DOHH2 (cell line): ENCODE results near the gene NR2F1-AS1.
"Not testable (repeated sequence)": the region's sequence is repeated elsewhere in the genome, so short reads cannot be mapped to it uniquely, and the experiment has no call there.

Experiments
- H3F3A ChIP-seq: fragments of 200-600 bp; sonication (generic), shearing (Covaris generic); 2 replicates; pipeline ENCODE4 v1.6.0; 2016; ENCODE audit warnings: antibody characterized with exemption, mild to moderate bottlenecking; ENCODE audit not compliant: control insufficient read depth, insufficient read depth
- H3K27ac ChIP-seq: fragments of 200-600 bp; sonication (generic); 2 replicates; pipeline ENCODE4 v1.5.1; 2014; ENCODE audit warnings: low read depth, mild to moderate bottlenecking, low read length, moderate library complexity
- H3K27me3 ChIP-seq: fragments of 200-600 bp; sonication (generic); 2 replicates; pipeline ENCODE4 v1.6.1; 2014; ENCODE audit warnings: mild to moderate bottlenecking, low read length, mixed read lengths; ENCODE audit not compliant: control insufficient read depth
- H3K36me3 ChIP-seq: fragments of 200-600 bp; sonication (generic); 2 replicates; pipeline ENCODE4 v1.6.1; 2014; ENCODE audit warnings: mild to moderate bottlenecking, low read length, moderate library complexity, mixed read lengths; ENCODE audit not compliant: control insufficient read depth
- H3K4me1 ChIP-seq: fragments of 200-600 bp; sonication (generic); 2 replicates; pipeline ENCODE4 v1.6.1; 2014; ENCODE audit warnings: mild to moderate bottlenecking, low read length, mixed read lengths; ENCODE audit not compliant: control insufficient read depth
- H3K4me2 ChIP-seq: fragments of 200-600 bp; sonication (generic); 2 replicates; pipeline ENCODE4 v1.6.0; 2014; ENCODE audit warnings: mild to moderate bottlenecking, low read length, moderate library complexity
- H3K4me3 ChIP-seq: fragments of 200-600 bp; sonication (generic); 2 replicates; pipeline ENCODE4 v1.5.1; 2014; ENCODE audit warnings: mild to moderate bottlenecking, low read length, mixed read lengths
- H3K79me2 ChIP-seq: fragments of 200-600 bp; sonication (generic); 2 replicates; pipeline ENCODE4 v1.6.1; 2014; ENCODE audit warnings: mild to moderate bottlenecking, low read length, mixed read lengths; ENCODE audit not compliant: control insufficient read depth
- H3K9me2 ChIP-seq: fragments of 200-600 bp; sonication (generic); replicated peaks from 2 replicates; pipeline ENCODE4 v1.6.1; 2014; ENCODE audit warnings: mild to moderate bottlenecking, low read length, mixed read lengths; ENCODE audit not compliant: control insufficient read depth
- H3K9me3 ChIP-seq: fragments of 200-600 bp; sonication (generic); 2 replicates; pipeline ENCODE4 v1.6.1; 2014; ENCODE audit warnings: antibody characterized with exemption, low read length, mixed read lengths; ENCODE audit not compliant: control insufficient read depth, insufficient read depth
- H4K20me1 ChIP-seq: fragments of 200-600 bp; sonication (generic); 2 replicates; pipeline ENCODE4 v1.6.0; 2014; ENCODE audit warnings: low read depth, mild to moderate bottlenecking, antibody characterized with exemption, low read length, moderate library complexity; ENCODE audit not compliant: control insufficient read depth, insufficient read depth
- CTCF ChIP-seq: fragments of 200-600 bp; sonication (generic); IDR thresholded peaks from one replicate; pipeline ENCODE4 v1.5.1; 2014; ENCODE audit warnings: antibody characterized with exemption, mild to moderate bottlenecking, low read depth, low read length; ENCODE audit not compliant: poor library complexity, severe bottlenecking
- EZH2phosphoT487 ChIP-seq: fragments of 200-600 bp; sonication (generic); IDR thresholded peaks from 2 replicates; pipeline ENCODE4 v1.6.1; 2017; ENCODE audit warnings: borderline replicate concordance, mild to moderate bottlenecking, antibody characterized with exemption, low read length, moderate library complexity, mixed read lengths

Gene NR2F1-AS1

DNA sequence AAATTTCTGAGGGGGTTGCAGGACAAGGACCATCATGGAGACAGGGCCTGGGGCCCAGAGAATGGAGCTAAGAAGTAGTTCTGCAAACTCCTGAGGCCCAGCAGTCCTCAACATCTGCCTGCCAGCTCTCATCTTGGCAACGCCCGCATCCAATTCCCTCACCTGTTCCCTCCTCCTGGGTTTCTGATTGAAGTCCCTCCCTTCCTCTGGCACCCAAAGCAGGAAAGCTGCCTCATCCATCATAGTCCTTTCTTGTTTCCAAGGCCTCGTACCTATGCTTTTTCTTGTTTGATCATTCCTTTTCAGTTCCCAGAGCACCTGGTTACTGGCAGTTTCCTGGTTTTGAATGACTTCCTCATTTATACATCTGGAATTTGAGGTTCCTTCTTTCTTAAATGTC lies 181.3 kb downstream of the NR2F1-AS1 start:
- TF ChIP-seq CTCF = no peak
- no peak for TF ChIP-seq EZH2phosphoT487
- Histone ChIP-seq H4K20me1 (no peaks in the 10 kb centered on the region), H3K27ac (no peak overlapping the region), H3K4me1 (no peaks in the 10 kb centered on the region), H3K4me2 (no peak overlapping the region), H3K9me3 (no peaks in the 10 kb centered on the region), H3K9me2 (no peaks in the 10 kb centered on the region), H3K4me3 (no peak overlapping the region), H3K27me3 (no peaks in the 10 kb centered on the region), H3K36me3 (no peaks in the 10 kb centered on the region), H3K79me2 (no peaks in the 10 kb centered on the region), H3F3A (no peaks in the 10 kb centered on the region)

DNA sequence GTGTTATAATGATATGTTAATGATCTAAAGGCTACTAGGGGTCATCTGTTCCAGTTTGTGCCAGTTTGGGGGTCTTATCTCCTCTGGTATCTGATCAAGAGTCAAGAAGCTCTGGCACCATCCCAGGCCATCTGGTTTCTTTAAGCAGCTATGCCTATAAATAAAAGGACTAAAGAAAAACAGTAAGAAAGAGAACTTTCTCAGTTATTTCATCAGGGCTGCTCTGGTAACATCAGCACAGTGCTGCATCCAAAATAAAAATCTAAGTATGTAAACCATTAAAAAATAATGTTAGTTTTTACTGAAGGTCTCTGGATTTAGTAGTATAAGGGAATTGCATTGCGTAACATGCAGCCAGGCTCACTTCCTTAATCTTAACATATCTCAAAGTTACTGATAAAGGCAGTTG lies 185.0 kb downstream of the NR2F1-AS1 start:
- Histone ChIP-seq H3K36me3 (no peaks in the 10 kb centered on the region), H3K4me1 (no peaks in the 10 kb centered on the region), H3K27me3 (no peaks in the 10 kb centered on the region), H3K27ac (no peak overlapping the region), H3F3A (no peaks in the 10 kb centered on the region), H3K9me2 (no peaks in the 10 kb centered on the region), H4K20me1 (no peaks in the 10 kb centered on the region), H3K4me3 (no peak overlapping the region), H3K79me2 (no peaks in the 10 kb centered on the region), H3K4me2 (no peak overlapping the region), H3K9me3 (no peaks in the 10 kb centered on the region)
- no peak for TF ChIP-seq EZH2phosphoT487
- TF ChIP-seq CTCF = no peak

GRCh38 chr5:93395010-93395409 lies 186.0 kb downstream of the NR2F1-AS1 start:
- H3K4me1 ChIP-seq = no peaks in the 10 kb centered on the region
- no peaks in the 10 kb centered on the region for H3K9me2 ChIP-seq
- no peak overlapping the region for H3K4me3 ChIP-seq
- no peaks in the 10 kb centered on the region for H4K20me1 ChIP-seq
- H3K4me2 ChIP-seq = no peak overlapping the region
- H3K27ac ChIP-seq = no peak overlapping the region
- no peaks in the 10 kb centered on the region for H3K27me3 ChIP-seq
- H3K79me2 ChIP-seq = no peaks in the 10 kb centered on the region
- H3K36me3 ChIP-seq = no peaks in the 10 kb centered on the region
- no peaks in the 10 kb centered on the region for H3K9me3 ChIP-seq
- TF ChIP-seq EZH2phosphoT487 = no peak
- no peak for TF ChIP-seq CTCF
- H3F3A ChIP-seq = no peaks in the 10 kb centered on the region

DNA sequence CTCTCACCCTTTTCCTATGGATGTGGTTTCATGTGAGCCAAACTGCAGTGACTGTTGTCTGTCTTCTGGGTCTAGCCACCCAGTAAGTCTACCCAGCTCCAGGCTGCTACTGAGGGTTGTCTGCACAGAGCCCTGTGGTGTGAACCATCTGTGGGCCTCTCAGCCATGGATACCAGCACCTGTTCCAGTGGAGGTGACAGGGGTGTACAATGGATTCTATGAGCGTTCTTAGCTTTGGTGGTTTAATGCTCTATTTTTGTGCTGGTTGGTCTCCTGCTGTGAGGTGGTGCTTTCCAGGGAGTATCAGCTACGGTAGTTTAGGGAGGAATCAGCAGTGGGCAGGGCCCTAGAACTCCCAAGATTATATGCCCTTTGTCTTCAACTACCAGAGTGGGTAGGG lies 186.7 kb downstream of the NR2F1-AS1 start:
- H3K4me1 ChIP-seq = no peaks in the 10 kb centered on the region
- H3K9me2 ChIP-seq = no peaks in the 10 kb centered on the region
- no peaks in the 10 kb centered on the region for H3K79me2 ChIP-seq
- H3F3A ChIP-seq = no peaks in the 10 kb centered on the region
- no peaks in the 10 kb centered on the region for H3K27me3 ChIP-seq
- H3K9me3 ChIP-seq = no peaks in the 10 kb centered on the region
- H3K27ac ChIP-seq = no peak overlapping the region
- H4K20me1 ChIP-seq = no peaks in the 10 kb centered on the region
- no peak overlapping the region for H3K4me3 ChIP-seq
- no peak for TF ChIP-seq CTCF
- TF ChIP-seq EZH2phosphoT487 = no peak
- H3K4me2 ChIP-seq = no peak overlapping the region
- H3K36me3 ChIP-seq = no peaks in the 10 kb centered on the region

GRCh38 chr5:93391169-93391568 lies 189.8 kb downstream of the NR2F1-AS1 start:
- not testable (repeated sequence) for H3K4me3 ChIP-seq, H3K9me2 ChIP-seq, H3F3A ChIP-seq, H3K79me2 ChIP-seq, H3K9me3 ChIP-seq, H3K27me3 ChIP-seq, H3K4me2 ChIP-seq, H3K27ac ChIP-seq, H3K36me3 ChIP-seq, H3K4me1 ChIP-seq, H4K20me1 ChIP-seq
